Ramos (cell line): ENCODE data around the gene FAM53B.

Source experiments
- in situ Hi-C: fragments of 300-500 bp; cut with MboI; formaldehyde crosslinking; loops from one replicate; pipeline ENCODE4 v1.14.3; 2022; ENCODE audit warnings: low sequenced_read_pairs; ENCODE audit not compliant: unreplicated experiment

Gene FAM53B

GRCh38 chr10:124640538-124641231, 103.5 kb downstream of the FAM53B start:
- in situ Hi-C loops: no loop called here

GRCh38 chr10:124640056-124640455, 104.1 kb downstream of the FAM53B start:
- in situ Hi-C loops: no loop called here

- in situ Hi-C loops: no loop called here
Observed at GRCh38 chr10:124639646-124640045, 104.5 kb downstream of the FAM53B start.

- in situ Hi-C loops: no loop called here
Observed at GRCh38 chr10:124639206-124639605, 105.0 kb downstream of the FAM53B start.

GRCh38 chr10:124637746-124638145, 106.4 kb downstream of the FAM53B start:
- in situ Hi-C loops: no loop called here

GRCh38 chr10:124637091-124637700, 107.0 kb downstream of the FAM53B start:
- in situ Hi-C loops: no loop called here

- in situ Hi-C loops: no loop called here
Observed at GRCh38 chr10:124636271-124636995, 107.7 kb downstream of the FAM53B start.

- in situ Hi-C loops: no loop called here
Observed at GRCh38 chr10:124632566-124632965, 111.6 kb downstream of the FAM53B start.

- in situ Hi-C loops: no loop called here
Observed at GRCh38 chr10:124632064-124632531, 112.1 kb downstream of the FAM53B start.

- in situ Hi-C loops: no loop called here
Observed at GRCh38 chr10:124630551-124630950, 113.6 kb downstream of the FAM53B start.

GRCh38 chr10:124629842-124630241, 114.3 kb downstream of the FAM53B start:
- in situ Hi-C loops: no loop called here

- in situ Hi-C loops: no loop called here
Observed at GRCh38 chr10:124629415-124629814, 114.8 kb downstream of the FAM53B start.

- in situ Hi-C loops: no loop called here
Observed at GRCh38 chr10:124628676-124629021, 115.5 kb downstream of the FAM53B start.

- in situ Hi-C loops: no loop called here
Observed at GRCh38 chr10:124627866-124628675, 116.1 kb downstream of the FAM53B start.

- in situ Hi-C loops: no loop called here
Observed at GRCh38 chr10:124626759-124627380, 117.3 kb downstream of the FAM53B start.

- in situ Hi-C loops: no loop called here
Observed at GRCh38 chr10:124625831-124626238, 118.3 kb downstream of the FAM53B start.

GRCh38 chr10:124624895-124625294, 119.3 kb downstream of the FAM53B start:
- in situ Hi-C loops: loop anchor here (25.0 kb wide), 1 partner anchor 538 kb away; the partner anchor contains the start of gene CHST15

GRCh38 chr10:124624466-124624865, 119.7 kb downstream of the FAM53B start:
- in situ Hi-C loops: loop anchor here (25.0 kb wide), 1 partner anchor 537 kb away; the partner anchor contains the start of gene CHST15

- in situ Hi-C loops: loop anchor here (25.0 kb wide), 1 partner anchor 537 kb away; the partner anchor contains the start of gene CHST15
Observed at GRCh38 chr10:124624006-124624405, 120.2 kb downstream of the FAM53B start.
